GM18498 (cell line): Measurements from ENCODE around the gene SLC39A12.
"Not testable (repeated sequence)": the region's sequence is repeated elsewhere in the genome, so short reads cannot be mapped to it uniquely, and the experiment has no call there.

ENCODE experiments used
- ATAC-seq: cut with Tn5 transposase; IDR thresholded peaks from one replicate; pipeline ENCODE4 v1.9.1; 2021; ENCODE audit warnings: mild to moderate bottlenecking, moderate library complexity; ENCODE audit not compliant: unreplicated experiment

Gene SLC39A12

DNA sequence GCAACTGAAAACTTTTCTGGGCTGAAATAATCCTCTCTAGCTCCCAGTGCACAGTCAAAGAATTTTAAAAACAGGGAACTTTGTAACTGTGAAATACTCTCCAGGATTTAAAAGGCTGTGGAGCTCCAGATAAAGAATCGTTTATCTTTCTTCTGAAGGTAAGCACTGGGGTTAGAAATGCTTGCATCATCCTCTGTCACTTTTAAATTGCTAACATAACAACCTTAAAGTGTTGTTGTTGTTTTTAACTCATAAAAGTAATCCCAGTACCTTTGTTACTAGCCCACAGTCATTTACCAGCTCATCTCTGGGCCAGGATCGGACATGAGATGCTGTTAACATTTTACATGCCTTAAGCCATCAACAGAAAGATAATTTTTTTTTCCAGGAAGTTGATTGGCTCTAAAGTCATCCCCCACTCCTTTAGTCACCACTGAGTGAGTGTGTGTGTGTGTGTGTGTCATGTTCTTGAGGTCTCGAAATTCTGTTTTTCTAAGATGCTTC lies at the start of gene SLC39A12:
TSS of gene SLC39A12 (plus strand) at position 51 of the 504 bp plus-strand sequence. CDS start 1,359 bp downstream, outside the sequence.
- ATAC-seq, result no peak

- no peak for ATAC-seq
Observed at GRCh38 chr10:17904564-17904963, 47.2 kb upstream of the SLC39A12 start.

DNA sequence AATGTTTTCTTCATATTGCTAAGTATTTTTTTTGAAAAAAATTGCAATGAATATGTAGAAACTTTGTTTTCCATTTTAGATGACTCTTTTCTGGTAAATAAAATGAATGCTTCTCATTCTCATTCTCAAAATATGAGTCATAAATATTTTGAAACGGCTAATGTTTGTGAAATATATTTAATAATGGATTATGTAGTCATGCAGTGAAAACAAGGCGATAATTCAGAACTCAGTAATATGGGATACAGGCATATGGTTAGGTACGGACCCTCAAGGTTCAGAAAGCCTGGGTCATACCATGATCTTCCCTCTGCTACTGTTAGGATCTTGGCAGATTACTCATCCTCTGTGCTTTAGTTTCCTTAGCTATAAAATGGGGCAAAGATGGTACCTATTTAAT lies 46.2 kb upstream of the SLC39A12 start:
- ATAC-seq, result no peak

DNA sequence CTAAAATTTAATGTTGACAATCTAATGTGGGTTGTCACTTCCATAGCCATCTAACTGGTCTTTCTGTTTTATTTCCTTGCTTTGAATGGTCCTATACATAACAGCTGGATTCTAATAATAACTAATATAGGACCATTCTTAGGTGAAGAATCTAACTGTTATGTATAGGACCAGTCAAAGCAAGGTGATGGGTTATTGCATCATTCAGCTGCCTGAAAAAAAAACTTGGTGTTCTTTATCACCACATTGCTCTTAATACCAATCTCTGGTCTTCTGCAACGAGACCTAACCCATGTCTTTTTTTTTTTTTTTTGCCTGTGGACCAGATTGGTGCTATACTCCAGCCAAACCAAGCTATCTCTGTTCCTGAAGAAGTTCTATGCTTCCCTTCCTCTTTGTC lies 45.7 kb upstream of the SLC39A12 start:
- ATAC-seq, result no peak

DNA sequence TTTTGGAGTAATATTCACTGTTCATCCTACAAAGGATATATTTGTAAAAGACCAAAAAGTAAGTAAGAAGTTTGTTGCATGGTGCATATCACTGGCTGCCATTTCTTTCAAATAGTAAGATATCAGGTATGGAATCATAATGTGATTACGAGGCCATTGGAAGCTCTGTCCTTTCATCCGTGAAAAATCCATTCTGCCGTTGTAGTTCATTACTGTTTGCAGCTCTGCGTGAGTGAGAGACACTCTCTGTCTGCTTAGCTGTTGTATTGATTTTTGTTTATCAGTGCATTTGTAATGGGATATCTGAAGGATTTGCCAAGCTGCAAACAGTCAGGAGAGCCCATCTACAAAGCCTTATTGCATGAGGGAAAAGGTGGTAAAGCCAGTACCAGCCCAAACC lies 44.1 kb upstream of the SLC39A12 start:
- ATAC-seq, result no peak

GRCh38 chr10:17910125-17910789 lies 41.5 kb upstream of the SLC39A12 start:
- no peak for ATAC-seq

DNA sequence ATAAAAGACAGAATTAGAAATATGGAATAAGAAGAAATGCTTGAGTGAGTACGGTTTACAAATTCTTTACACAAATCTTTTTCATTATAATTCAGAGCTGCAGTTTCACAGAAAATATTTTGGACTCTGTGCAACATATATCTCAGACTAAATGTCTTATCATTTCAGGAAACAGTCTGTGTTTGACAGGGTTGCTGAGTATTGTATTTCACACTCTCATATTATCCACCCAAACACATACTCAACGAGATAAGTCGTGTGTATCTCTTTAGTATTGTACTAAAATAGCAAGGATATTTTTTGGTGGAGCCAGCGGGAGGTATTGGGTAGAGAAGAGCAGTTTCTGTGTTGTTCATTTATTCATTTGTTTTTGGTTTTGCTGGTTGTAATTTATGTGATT lies 39.0 kb upstream of the SLC39A12 start:
- no peak for ATAC-seq

DNA sequence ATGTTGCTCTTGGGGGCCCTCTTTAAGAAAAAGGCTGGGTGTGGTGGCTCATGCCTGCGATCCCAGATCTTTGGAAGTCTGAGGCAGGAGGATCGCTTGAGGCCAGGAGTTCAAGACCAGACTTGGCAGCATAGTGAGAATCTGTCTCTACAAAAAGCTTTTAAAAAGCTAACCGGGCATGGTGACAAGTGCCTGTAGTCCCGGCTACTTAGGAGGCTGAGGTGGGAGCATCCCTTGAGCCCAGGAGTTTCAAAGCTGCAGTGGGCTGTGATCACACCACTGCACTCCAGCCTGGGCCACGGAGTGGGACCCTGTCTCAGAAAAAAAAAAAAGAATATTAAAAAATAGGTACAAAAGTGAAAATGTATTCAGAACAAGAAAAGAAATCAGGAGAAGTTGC lies 38.1 kb upstream of the SLC39A12 start:
- no peak for ATAC-seq

- no peak for ATAC-seq
Observed at GRCh38 chr10:17914169-17915045, 37.3 kb upstream of the SLC39A12 start.

- ATAC-seq, result no peak
Observed at GRCh38 chr10:17915181-17915580, 36.5 kb upstream of the SLC39A12 start.

- ATAC-seq, result no peak
Observed at GRCh38 chr10:17918187-17918903, 33.4 kb upstream of the SLC39A12 start.

DNA sequence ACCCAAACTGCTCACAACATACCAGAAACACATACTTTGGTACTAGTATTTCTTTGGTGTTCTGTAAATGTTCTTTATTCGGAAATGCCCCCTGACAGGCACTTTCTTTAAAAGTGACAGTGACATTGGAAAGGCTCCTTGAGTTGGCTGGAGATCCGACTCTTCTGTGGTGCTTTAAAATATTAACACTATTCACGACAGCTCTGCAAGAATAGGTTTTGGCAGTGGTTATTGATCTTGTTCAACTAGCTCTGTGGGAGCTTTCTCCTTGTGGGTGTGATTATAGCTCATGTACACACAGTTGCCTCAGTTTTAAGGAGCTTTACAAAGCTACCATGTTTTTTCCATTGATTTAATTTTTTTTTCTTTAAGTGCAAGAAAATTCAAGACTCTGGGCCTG lies 30.3 kb upstream of the SLC39A12 start:
- no peak for ATAC-seq

- ATAC-seq, result no peak
Observed at GRCh38 chr10:17923728-17924127, 28.0 kb upstream of the SLC39A12 start.

- no peak for ATAC-seq
Observed at GRCh38 chr10:17943033-17943745, 8.5 kb upstream of the SLC39A12 start.

- ATAC-seq, result not testable (repeated sequence)
Observed at GRCh38 chr10:17950269-17950668, 1.4 kb upstream of the SLC39A12 start.

DNA sequence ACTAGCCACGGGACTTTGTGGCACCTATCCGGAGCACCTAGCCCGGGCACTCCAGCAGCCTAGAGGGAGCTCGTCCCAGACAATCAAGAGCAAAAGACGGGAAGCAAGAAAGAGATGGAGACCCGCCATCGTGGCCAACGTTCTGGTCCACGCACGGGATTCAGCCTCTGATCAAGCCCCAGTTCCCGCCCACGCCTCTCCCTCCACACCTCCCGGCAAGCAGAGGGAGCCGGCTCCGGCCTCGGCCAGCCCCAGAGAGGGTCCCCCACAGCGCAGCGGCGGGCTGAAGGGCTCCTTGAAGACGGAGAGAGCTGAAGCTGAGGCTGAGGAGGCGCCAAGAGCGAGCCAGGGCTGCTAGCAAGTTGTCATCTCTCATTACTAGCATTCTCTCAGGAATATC lies 992 bp upstream of the SLC39A12 start:
- ATAC-seq, result no peak

DNA sequence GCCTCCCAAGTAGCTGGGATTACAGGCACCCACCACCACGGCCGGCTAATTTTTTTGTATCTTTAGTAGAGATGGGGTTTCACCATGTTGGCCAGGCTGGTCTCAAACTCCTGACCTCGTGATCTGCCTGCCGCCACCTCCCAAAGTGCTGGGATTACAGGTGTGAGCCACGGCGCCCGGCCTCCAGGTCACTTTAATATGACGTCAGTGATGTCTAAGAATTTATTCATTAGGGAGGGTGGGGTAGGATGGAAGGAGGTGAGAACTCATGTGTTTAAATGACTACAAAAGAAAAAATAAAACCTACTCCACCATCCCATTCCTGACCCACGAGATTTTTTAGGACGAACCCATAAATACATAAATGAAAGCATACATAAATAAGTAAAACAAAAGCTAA lies 2.7 kb downstream of the SLC39A12 start:
- ATAC-seq, result not testable (repeated sequence)

DNA sequence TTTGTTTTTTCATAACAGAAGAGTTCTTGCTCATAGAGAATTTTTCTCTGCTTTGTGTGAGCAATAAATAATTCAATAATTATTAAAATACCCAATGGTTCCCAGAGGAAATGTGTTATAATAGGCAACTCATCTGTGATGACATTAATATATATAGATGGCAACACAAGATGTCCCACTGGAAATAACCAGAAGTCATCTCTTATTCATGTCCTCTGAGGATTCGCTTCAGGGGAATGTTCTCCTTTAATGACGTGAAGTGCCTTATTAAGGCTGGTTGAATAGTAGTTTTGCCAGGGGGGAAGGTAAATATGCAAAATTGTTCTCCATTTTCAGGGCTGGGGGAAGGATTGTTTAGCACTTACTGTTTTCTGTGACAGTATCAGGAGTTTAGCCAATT lies 3.1 kb downstream of the SLC39A12 start:
- no peak for ATAC-seq

DNA sequence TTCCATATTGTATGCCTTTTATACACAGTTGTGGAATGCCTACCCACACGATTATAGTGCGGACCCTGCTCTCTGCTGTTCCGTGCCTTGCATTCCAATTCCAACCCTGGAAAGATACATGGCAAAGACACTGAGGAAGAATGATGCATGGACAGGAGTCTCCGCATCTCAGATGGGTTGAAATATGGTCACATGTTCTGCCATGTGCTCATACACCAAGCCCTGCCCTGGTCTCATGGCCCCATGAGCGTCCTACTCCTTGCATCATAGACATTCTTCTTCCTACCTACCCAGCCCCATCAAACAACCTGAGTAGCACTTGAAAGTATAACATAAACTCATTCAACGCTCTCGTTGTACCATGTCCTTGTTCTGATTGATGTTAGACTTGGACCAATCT lies 6.3 kb downstream of the SLC39A12 start:
- no peak for ATAC-seq

DNA sequence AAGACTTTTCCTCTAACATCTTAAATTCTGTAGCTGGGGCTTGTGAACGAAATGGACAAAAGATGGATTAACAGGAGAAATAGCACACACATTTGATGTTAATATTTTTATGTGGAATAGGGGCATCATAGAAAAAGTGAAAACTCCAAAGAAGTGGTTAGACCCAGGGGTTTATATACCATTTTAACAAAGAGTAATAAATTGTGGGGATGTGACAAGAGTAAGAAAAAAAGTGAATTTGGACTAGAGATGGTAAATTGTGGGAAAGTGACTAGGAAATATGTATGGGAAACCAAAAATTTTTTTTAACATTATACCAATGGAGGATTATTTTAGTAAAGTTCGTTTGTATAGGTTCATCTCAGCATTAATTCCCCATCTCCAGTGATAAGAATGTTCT lies 8.2 kb downstream of the SLC39A12 start:
- ATAC-seq, result no peak
